Retinal pigment epithelial cell (primary cell): Measurements from ENCODE around the gene TMX1.

ENCODE experiments used
- DNase-seq: peaks from one replicate; pipeline ENCODE4 v3.0.0-alpha.2; 2010; ENCODE audit warnings: low read depth
- H3K4me3 ChIP-seq: 2 replicates; pipeline ENCODE4 v1.5.1; 2011; ENCODE audit warnings: mild to moderate bottlenecking, low read length, control low read depth, moderate library complexity
- CTCF ChIP-seq: conservative IDR thresholded peaks from 2 replicates; pipeline ENCODE4 v1.5.1; 2011; ENCODE audit warnings: low read depth, low read length, control low read depth, inconsistent platforms

The TMX1 gene

GRCh38 chr14:51304438-51304837 lies 64.4 kb downstream of the TMX1 start:
- peak; percentile 75 for DNase-seq
- H3K4me3 ChIP-seq: no peak overlapping the region
- TF ChIP-seq CTCF: no peak

GRCh38 chr14:51304941-51305340 lies 64.9 kb downstream of the TMX1 start:
- DNase-seq: peak; percentile 93
- no peak for TF ChIP-seq CTCF
- no peak overlapping the region for H3K4me3 ChIP-seq

GRCh38 chr14:51305751-51306150 lies 65.7 kb downstream of the TMX1 start:
- H3K4me3 ChIP-seq: no peak overlapping the region
- DNase-seq: no peak
- TF ChIP-seq CTCF: no peak
